ENCODE data around the gene SSBP4.
A peak's percentile ranks its signal among the peaks of the same experiment; 100 is the strongest.

The SSBP4 gene

DNA sequence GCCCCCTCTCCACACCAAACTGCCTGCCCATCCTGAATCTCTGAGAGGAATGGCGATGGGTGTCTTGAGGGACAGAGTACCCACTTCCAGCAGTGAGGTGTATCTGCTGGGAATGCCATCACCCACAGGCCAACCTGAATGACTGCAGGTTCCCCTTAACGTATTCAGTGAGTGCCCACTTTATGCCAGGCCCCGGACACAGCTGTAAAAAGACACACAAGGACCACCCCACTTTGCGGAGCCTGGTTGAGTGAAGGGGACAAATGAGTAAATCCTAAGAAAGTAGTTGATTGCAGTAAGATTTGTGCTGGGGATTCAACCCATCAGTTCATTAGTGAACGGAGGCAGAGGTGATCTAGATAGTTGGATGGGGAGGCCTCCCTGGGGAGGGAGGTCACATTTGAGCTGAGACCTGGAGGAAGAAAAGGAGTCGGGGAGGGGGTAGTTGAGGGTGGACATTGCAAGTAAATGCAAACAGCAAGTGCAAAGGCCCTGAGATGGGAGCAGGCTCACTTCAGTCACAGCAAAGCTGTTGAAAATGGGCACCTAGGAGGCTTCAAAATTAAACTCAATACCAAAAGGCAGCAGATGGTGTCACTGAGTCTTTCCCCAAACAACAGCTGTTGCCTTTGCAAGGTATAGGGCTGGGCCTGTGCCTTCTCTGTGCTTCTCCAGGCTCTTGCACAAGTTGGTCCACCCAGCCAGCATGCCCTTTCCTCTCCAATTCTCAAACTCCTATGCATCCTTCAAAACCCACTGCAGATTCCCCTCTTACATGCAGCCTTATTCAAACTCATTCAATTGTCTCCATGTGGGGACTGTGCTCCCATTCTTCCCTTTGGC, 28.9 kb upstream of the SSBP4 start:
- Histone ChIP-seq H3K27ac (no peak overlapping the region), H3K4me3 (peak overlapping the region in 1 of 10 experiments; percentile 97; a peak in 3 of 20 replicates), H3K36me3 (peaks cover 0 to 70% (median 0%) of the 10 kb centered on the region in 11 experiments; a peak in 6 of 22 replicates), H3K4me2 (peak overlapping the region in 3 of 11 experiments; percentile 95 to 99 (median 99); a peak in 6 of 22 replicates), H3K27me3 (peaks cover 0 to 54% (median 35%) of the 10 kb centered on the region in 11 experiments; a peak in 17 of 22 replicates), H3K4me1 (peaks cover 27 to 100% (median 58%) of the 10 kb centered on the region in 10 experiments), H4K20me1 (peaks cover 0 to 58% (median 0%) of the 10 kb centered on the region in 11 experiments; a peak in 4 of 22 replicates), H3K9me3 (replicated peaks in 1 of 11) (no peaks in the 10 kb centered on the region), H3K9ac (peak overlapping the region in 2 of 11 experiments; percentile 53 to 86; a peak in 3 of 22 replicates)
- no peak for TF ChIP-seq Cebpa-rat (IDR thresholded peaks at IDR 0.05)

DNA sequence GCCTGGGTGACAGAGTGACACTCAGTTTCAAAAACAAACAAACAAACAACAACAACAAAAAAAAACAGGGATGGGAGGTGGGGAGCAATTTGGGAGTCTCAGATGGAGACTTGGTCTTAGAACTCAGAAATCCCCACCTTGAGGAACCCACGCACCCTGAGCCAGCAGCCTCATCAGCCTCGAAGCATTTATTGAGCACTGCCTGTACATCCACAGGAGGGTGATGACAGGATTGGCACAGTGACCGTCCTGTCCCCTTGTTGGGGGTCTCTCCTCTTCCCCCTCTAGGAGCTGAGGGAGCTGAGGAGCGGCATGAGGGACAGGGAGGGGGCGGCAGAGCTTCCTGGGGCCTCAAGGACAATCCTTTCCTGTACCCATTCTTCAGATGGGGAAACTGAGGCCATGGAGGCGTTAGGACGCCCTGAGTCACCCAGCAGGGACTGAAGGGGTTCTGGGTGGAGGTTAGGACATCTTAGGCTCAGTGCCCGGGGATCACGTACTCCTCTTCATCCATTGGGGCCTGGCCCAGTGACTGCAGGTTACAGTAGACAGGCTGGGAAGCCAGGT, 27.6 kb upstream of the SSBP4 start:
- peak overlapping the region in 6 of 11 experiments; percentile 33 to 85 (median 54); a peak in 9 of 22 replicates for H3K27ac ChIP-seq
- H3K4me3 ChIP-seq, result peak overlapping the region in 3 of 10 experiments; percentile 32 to 97 (median 81); a peak in 6 of 20 replicates
- H3K36me3 ChIP-seq, result peaks cover 0 to 83% (median 0%) of the 10 kb centered on the region in 11 experiments; a peak in 6 of 22 replicates
- H3K9ac ChIP-seq, result peak overlapping the region in 5 of 11 experiments; percentile 15 to 86 (median 66); a peak in 8 of 22 replicates
- TF ChIP-seq Cebpa-rat (IDR thresholded peaks at IDR 0.05), result no peak
- peaks cover 27 to 100% (median 48%) of the 10 kb centered on the region in 10 experiments for H3K4me1 ChIP-seq
- peaks cover 0 to 70% (median 0%) of the 10 kb centered on the region in 11 experiments; a peak in 5 of 22 replicates for H4K20me1 ChIP-seq
- H3K9me3 ChIP-seq (replicated peaks in 1 of 11), result no peaks in the 10 kb centered on the region
- peaks cover 0 to 52% (median 34%) of the 10 kb centered on the region in 11 experiments; a peak in 17 of 22 replicates for H3K27me3 ChIP-seq
- peak overlapping the region in 8 of 11 experiments; percentile 56 to 99 (median 80); a peak in 15 of 22 replicates for H3K4me2 ChIP-seq

DNA sequence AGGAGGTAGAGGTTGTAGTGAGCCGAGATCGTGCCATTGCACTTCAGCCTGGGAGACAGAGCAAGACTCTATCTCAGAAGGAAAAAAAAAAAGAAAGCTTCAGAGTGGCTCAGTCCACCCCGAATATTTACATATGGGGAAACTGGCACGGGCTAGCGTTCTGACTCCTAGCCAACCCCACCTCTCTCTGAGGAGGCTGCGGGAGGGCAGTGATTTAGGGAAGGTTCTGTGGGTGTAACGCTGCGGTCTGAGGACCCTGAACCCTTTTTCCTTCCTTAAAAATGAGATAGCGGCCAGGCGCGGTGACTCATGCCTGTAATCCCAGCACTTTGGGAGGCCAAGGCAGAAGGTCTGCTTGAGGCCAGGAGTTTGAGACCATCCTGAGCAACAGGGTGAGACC, 26.8 kb upstream of the SSBP4 start:
- H3K36me3 ChIP-seq, result peaks cover 0 to 90% (median 0%) of the 10 kb centered on the region in 11 experiments; a peak in 6 of 22 replicates
- peak overlapping the region in 6 of 11 experiments; percentile 10 to 86 (median 66); a peak in 10 of 22 replicates for H3K9ac ChIP-seq
- peak overlapping the region; percentile 15 to 99 (median 66) for H3K4me2 ChIP-seq
- no peaks in the 10 kb centered on the region for H3K9me3 ChIP-seq (replicated peaks in 1 of 11)
- H3K4me3 ChIP-seq, result peak overlapping the region in 4 of 10 experiments; percentile 25 to 97 (median 78); a peak in 7 of 20 replicates
- peaks cover 23 to 100% (median 46%) of the 10 kb centered on the region in 10 experiments for H3K4me1 ChIP-seq
- peaks cover 0 to 68% (median 0%) of the 10 kb centered on the region in 11 experiments; a peak in 5 of 22 replicates for H4K20me1 ChIP-seq
- H3K27ac ChIP-seq, result peak overlapping the region in 6 of 11 experiments; percentile 40 to 85 (median 74); a peak in 12 of 22 replicates
- TF ChIP-seq Cebpa-rat (IDR thresholded peaks at IDR 0.05), result no peak
- H3K27me3 ChIP-seq, result peaks cover 0 to 50% (median 26%) of the 10 kb centered on the region in 11 experiments; a peak in 17 of 22 replicates

DNA sequence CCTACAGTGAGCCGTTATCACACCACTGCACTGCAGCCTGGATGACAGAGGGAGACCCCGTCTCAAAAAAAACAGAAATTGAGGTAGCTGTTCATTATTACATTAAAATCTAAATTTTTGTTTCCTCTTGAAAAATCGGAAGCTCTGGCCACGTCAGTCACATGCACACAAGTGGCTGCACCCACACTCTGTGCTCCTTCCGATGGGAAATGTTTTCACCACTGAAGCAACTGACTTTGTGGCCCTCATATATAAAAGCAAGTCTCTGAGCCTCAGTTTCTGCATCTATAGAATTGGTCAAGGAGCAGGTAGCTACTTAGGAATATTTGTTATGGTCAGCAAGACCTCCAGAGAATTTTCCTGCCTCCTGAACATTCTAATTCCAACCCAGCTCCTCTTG, 26.3 kb upstream of the SSBP4 start:
- H4K20me1 ChIP-seq, result peaks cover 0 to 68% (median 0%) of the 10 kb centered on the region in 11 experiments; a peak in 5 of 22 replicates
- peaks cover 0 to 48% (median 20%) of the 10 kb centered on the region in 11 experiments; a peak in 17 of 22 replicates for H3K27me3 ChIP-seq
- peak overlapping the region in 6 of 11 experiments; percentile 40 to 85 (median 74); a peak in 12 of 22 replicates for H3K27ac ChIP-seq
- H3K4me2 ChIP-seq, result peak overlapping the region; percentile 15 to 99 (median 66); a peak in 21 of 22 replicates
- TF ChIP-seq Cebpa-rat (IDR thresholded peaks at IDR 0.05), result no peak
- H3K4me1 ChIP-seq, result peaks cover 22 to 100% (median 45%) of the 10 kb centered on the region in 10 experiments
- no peaks in the 10 kb centered on the region for H3K9me3 ChIP-seq (replicated peaks in 1 of 11)
- peak overlapping the region in 5 of 11 experiments; percentile 10 to 86 (median 77); a peak in 10 of 22 replicates for H3K9ac ChIP-seq
- H3K36me3 ChIP-seq, result peaks cover 0 to 88% (median 0%) of the 10 kb centered on the region in 11 experiments; a peak in 6 of 22 replicates
- H3K4me3 ChIP-seq, result peak overlapping the region in 4 of 10 experiments; percentile 21 to 97 (median 78); a peak in 6 of 20 replicates

DNA sequence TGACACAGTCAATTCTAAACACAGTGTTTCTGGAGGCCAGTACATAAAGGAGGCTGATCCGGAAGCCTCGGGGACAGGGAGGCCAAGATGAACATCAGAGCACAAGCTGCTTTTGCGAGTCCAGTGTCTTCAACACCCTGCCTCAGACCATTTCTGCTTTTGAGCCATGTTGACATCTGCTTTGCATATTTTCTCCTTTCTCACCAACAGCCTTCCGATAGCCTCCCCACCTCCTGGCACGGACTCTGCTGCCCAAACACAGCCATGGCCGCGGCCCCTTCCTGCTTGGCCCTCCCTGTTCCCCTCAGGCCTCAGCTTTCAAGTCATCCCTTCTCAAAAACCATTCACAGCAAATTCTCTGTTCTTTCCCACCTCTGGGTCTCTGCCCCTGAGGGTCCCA, 25.4 kb upstream of the SSBP4 start:
- peak overlapping the region in 3 of 10 experiments; percentile 76 to 97 (median 81); a peak in 6 of 20 replicates for H3K4me3 ChIP-seq
- H3K27ac ChIP-seq, result peak overlapping the region in 4 of 11 experiments; percentile 56 to 85 (median 83); a peak in 8 of 22 replicates
- peak overlapping the region in 6 of 11 experiments; percentile 1 to 99 (median 90); a peak in 10 of 22 replicates for H3K4me2 ChIP-seq
- H3K4me1 ChIP-seq, result peaks cover 16 to 100% (median 43%) of the 10 kb centered on the region in 10 experiments; a peak in 19 of 20 replicates
- no peaks in the 10 kb centered on the region for H3K9me3 ChIP-seq (replicated peaks in 1 of 11)
- H3K36me3 ChIP-seq, result peaks cover 0 to 79% (median 0%) of the 10 kb centered on the region in 11 experiments; a peak in 6 of 22 replicates
- TF ChIP-seq Cebpa-rat (IDR thresholded peaks at IDR 0.05), result no peak
- H4K20me1 ChIP-seq, result peaks cover 0 to 65% (median 0%) of the 10 kb centered on the region in 11 experiments; a peak in 5 of 22 replicates
- H3K9ac ChIP-seq, result peak overlapping the region in 4 of 11 experiments; percentile 27 to 86 (median 80); a peak in 8 of 22 replicates
- H3K27me3 ChIP-seq, result peaks cover 0 to 40% (median 11%) of the 10 kb centered on the region in 11 experiments; a peak in 15 of 22 replicates

DNA sequence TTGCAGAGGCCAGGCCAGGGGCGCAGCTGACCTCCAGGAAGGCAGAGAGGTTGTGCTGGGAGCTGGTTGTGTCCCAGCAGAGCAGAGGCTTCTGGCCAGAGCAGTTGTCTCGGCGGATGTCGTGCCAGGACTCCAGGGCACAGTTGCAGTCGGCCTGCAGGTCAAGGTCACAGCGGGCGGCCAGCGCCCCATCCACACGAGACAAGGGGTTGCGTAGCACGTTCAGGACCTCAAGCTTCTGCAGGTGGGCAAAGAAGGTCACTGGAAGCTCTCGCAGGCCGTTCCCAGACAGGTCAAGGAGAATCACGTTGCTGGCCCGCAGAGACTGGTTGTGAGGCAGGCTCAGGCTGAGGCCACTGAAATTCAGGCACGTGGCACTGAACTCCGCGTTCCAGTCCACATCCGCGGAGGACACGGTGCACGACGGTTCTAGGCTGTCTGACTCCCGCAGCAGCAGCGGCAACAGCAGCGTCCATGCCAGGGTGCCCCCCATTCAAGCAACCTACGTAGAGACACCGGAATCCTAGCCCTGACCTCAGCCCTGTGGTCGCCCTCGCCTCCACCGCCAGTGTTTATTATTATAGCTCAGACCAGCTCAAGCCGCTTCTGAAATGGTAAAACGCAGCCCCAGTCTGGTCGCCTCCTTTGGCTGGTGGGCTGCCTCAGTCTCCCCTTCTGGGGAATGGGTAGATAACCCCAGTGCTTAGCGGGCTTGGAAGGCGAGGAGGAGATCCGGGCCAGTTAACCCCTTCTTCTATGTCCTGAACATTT, 22.5 kb upstream of the SSBP4 start:
- peak overlapping the region in 4 of 11 experiments; percentile 10 to 86 (median 80); a peak in 7 of 22 replicates for H3K9ac ChIP-seq
- peaks cover 19 to 100% (median 51%) of the 10 kb centered on the region in 10 experiments; a peak in 19 of 20 replicates for H3K4me1 ChIP-seq
- no peaks in the 10 kb centered on the region for H3K9me3 ChIP-seq (replicated peaks in 1 of 11)
- peak overlapping the region in 5 of 10 experiments; percentile 31 to 97 (median 76); a peak in 10 of 20 replicates for H3K4me3 ChIP-seq
- H3K4me2 ChIP-seq, result peak overlapping the region; percentile 27 to 99 (median 74); a peak in 21 of 22 replicates
- peaks cover 0 to 51% (median 0%) of the 10 kb centered on the region in 11 experiments; a peak in 6 of 22 replicates for H3K36me3 ChIP-seq
- TF ChIP-seq Cebpa-rat (IDR thresholded peaks at IDR 0.05), result no peak
- H4K20me1 ChIP-seq, result peaks cover 0 to 37% (median 0%) of the 10 kb centered on the region in 11 experiments; a peak in 4 of 22 replicates
- H3K27ac ChIP-seq, result peak overlapping the region in 4 of 11 experiments; percentile 6 to 85 (median 84); a peak in 5 of 22 replicates
- H3K27me3 ChIP-seq, result peaks cover 0 to 21% (median 0%) of the 10 kb centered on the region in 11 experiments; a peak in 5 of 22 replicates
